Eye (tissue), 1 donor: ENCODE measurements around the gene TENM4.

Source experiments
- DNase-seq: peaks from one replicate; pipeline ENCODE4 v3.0.0-alpha.2; 2015

TENM4 gene

DNA sequence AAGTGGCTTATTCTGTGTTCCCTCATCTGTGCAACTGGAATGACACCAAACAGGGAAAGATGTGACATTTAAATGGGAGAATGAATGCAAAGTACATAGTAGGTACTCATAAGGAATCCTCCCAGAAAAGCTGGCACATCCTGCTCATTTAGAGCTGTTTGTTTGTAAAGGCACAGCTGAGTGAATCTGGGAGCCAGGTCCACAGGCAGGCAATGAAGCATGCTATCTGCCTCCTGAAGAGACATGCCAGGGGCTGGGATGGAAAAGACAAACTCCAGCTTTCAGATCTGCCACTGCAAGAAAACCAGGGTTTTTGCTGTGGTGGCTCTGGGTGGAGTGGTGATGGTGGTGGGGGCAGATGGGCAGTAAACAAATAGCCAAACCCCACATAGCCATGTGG, 150.1 kb downstream of the TENM4 start:
- no peak for DNase-seq

DNA sequence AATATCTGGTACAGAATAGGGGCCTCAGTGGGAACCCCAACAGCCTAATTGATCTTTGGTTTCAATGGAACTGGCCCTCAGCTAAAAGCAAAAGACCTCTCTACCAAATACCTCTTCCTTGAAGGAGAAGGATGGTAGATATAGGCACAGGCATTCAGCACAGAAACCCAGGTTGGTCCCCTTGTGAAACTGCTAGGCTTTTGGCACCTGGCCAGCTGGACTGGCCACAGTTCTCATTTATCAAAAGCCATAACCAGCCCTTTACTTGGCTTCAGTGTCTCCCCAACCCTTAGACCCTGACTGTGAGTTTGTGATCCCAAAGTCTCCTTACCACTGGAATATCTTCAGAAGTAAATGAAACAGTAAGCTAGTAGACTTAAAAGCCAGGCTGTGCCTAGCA, 152.9 kb downstream of the TENM4 start:
- DNase-seq: no peak

DNA sequence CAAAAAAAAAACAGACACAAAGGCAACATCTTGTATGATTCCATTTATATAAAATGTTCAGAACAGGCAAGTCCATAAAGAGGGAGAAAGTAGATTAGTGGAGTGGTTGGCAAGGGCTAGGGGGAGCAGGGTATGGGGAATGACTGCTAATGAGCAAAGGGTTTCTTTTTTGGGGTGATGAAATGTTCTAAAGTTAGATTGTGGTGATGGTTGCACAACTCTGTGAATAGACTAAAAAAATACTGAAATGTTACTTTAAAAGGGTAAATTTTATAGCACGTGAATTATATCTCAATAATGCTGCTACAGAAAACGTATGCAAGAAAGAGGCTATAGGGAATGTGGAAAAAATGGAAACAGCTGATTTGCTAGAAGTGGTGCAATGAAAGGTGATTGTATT, 155.1 kb downstream of the TENM4 start:
- DNase-seq: no peak

DNA sequence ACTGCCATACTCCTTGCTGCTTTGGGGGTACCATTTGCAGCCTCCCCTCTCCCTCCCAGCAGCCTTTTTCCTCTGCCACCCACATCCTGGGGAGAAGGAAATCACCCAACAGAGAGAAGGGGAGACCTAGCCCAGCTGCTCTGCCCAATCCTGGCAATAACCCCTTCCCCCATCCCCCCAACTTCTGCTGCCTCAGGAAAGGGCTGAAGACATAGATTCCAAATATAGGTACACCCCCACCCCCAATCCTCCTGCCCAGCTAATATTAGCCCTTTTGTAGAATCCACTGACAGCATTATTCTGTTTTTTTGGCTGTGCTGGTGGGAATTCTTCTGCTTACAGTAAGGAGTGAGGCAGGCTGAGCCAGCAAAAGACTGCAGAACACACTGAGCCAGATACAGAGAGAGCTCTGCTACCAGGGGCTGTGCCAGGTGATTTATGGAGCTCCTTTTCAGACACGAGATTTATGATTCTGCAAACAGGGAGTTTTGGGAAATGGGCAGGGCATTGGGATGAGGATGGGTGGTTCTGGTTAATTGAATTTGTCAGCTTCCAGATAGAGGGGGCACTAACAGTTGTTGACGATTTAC, 164.0 kb downstream of the TENM4 start:
- no peak for DNase-seq

DNA sequence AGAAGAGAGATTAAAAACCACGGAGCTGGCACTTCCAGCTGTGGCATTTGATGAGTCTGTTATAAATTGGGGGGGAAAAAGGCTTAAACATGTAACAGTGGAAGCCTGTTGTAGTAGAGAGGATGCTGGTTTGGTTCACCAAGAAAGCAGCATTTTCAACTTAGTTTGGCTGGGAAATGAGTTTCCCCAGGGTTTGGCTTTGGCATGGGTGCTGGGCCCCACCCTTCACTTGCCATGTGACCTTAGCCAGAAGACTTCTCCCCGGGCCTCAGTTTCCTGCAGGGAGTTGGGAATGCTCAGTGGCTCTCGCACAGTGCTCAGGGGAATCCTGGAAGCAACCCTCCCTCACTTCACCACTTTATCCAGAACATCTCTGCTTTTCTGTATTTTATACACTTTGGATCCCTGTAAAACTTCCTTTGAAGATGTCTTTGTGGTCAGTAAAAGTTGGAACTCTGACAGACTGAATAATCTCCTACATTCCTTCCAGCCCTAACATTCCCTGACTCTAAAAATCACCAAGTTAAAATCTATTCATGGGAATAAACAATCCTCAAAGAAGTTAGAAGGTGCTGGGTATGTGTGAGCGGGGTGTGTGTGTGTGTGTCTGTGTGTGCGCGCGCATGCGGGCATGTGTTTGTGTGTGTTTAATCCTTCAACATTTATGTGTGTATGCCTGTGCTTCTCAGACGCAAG, 166.0 kb downstream of the TENM4 start:
- no peak for DNase-seq

DNA sequence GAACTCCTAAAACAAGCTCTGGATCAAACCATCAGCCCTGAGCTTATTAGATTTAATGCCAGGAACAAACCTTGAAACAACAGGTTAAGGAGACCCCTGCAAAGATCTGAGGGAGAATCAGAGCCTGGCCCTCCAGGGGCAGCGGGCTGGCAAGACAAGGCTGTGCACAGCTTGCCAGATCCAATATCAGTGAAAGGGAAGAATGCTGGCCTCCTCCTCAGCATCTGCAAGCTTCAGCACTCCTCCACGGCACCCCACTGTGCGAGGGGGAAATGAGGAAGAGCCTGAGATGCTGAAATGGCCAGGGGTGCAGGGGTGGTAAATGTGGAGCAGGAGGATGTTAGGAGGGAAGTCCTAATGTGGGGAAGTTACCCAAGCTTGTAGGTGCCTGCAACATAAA, 167.0 kb downstream of the TENM4 start:
- DNase-seq: peak; percentile 53

DNA sequence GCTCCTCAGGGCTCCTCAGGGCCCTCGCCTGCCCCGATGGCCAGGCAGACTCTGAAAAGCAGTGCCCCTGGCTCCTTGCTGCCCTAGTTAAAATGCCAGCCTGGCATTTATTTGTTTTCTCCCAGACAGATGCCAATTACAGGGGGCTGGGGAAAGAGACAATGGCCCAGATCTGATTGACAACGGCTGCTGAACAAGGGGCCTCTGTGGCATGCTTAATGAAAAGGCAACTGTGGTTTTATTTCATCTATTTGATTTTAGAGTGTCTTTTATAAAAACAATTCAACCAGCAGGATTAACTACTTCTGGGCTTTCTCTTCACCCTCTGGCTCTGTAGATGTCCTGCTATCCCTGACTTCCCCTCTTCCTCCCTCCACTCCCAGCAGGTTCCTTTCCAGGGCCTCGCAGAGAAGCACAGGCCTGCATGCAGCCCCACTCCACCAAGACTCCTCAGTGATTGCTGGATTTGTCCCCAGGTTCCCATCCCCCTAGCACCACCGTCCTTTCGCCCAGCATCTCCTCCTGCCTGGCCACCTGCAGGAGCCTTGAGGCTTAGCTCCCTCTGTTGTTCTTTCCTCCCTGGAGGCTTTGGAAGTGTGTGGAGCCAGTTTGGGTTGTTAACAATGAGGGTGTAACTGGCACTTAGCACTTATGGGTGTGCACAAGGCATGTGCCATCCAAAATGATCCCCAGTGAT, 171.1 kb downstream of the TENM4 start:
- peak; percentile 43 for DNase-seq

DNA sequence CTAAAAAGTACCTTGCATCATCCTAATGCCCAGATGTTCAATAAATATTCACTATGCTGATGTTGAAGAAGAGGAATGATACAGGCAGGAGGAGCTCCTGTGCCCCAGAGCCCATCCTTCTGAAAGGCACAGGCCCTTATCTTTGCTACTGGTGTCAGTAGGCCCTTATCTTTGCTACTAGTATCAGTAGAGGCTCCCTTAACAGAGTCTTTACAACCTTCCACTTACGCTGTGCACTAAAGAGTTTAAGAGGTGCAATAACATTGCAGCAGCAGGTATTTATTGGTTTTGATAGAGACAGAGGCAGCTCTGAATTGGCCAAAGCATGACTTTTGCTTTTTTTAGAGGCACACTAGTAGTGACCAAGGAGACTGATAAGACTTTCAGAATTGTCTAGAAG, 174.4 kb downstream of the TENM4 start:
- DNase-seq: no peak

DNA sequence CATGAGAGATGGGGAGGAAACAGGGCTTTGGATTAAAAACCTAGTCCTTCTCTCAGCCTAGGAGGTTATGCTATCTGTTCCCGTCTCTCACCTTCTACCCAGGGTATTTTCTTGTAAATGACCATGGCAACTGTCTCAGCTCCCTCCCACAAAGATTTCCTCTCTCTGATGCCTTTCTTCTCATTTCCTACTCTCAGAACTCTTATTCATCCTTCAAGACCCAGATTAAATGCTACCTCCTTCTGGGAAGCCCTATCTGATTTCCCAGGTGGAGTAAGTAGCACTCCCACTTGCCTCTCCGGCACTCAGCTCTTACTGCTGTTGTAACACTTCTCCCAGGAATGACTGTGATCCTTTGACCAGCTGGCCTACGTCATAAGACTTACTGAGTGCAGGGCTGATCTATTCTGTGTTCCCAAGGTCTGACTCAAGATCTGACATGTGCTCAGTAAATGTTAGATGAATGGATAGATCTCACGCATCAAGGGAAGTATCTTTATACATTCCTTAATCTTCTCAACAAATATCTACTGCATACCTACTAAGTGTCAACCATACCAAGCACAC, 175.0 kb downstream of the TENM4 start:
- no peak for DNase-seq

DNA sequence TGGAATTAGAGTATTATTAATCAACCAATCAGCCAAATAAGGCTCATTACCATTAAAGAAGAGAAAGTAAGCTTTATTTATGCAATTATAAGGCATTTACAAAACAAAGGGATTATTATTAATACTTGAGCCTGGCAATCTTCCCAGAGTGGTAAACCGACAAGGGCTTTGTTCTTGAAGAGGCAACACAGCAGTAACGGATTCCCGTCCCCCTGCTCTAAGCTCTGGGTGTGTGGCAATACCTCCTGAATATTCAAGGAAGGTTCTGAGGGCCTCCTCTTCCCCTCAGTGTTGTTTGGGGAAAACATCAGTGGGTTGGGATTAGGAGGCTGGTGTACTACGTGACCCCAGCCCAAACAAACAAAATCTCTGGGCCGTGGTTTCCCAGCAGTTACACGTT, 176.5 kb downstream of the TENM4 start:
- DNase-seq: no peak

DNA sequence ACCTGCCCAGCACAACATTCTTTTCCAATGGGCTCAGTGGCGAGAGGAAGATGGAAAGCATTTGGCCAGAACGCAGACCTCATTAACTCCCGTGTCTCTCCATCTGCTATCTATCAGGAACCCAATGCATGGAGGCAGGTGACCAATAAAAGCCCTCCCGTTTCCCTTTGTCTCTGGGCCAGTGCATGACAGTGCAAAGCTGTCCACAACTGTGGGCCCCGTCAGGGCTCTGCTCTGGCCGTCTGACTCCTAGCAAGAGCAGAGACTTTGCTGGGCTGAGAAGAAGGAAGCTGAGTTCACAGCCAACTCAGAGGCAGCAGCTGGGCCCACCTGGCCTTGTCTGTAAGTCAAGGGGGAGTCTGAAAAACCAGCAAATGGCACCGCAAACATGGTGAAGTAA, 177.8 kb downstream of the TENM4 start:
- DNase-seq: peak; percentile 59

DNA sequence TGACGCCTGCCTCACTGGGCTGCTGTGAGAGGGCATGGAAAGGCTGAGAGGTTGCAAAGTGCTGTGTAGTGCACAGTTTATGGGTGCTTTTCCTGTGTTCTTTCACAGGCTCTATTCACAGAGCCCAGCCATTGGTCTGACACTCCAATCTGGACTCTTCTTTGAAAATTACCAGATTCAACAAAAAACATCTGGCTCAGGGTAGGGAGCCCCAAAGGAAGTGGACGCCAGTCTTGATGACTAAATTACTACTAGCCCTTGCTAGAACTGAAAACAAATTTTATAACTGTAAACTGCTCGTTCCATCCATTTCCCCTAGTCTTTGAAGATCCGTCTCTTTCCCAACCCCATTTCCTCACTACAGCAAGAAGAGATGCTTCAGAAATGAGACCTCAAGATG, 178.6 kb downstream of the TENM4 start:
- DNase-seq: no peak

DNA sequence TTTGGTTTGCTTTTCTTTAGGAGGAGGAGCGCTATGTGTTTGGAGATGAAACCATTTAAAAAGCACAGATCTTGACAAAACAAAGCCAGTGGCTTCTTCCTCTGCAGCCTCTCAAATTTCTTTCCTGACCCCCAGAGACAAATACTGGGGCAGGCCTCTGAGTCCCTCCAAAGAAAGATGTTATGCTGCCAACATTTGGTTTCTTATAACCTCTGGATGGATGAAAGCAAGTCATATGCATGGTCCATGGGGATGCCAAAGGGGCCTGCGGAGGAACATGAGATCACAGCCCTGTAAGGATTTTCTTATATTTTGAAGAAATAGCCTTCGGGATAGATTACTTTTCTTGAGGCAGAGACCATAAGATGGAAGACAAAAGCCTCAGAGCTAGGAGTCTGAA, 179.1 kb downstream of the TENM4 start:
- DNase-seq: no peak

DNA sequence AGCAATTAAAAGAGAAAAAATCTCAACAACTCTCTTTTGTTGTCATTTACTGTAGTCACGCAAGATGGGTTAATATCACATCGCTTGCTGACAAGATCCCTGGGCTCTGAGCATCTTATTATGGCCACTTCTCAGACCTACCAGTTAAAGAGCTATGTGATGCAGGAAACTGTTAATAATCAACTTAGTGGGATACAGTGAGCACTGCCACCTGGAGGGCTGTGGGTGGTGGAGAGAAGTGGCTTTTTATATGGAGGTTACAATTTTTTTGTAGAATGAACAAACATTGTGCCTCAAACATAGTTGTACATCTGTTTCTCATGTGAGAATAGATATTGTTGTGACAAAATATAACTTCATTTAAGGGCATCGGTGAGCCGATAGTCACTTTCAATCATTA, 181.0 kb downstream of the TENM4 start:
- DNase-seq: no peak

DNA sequence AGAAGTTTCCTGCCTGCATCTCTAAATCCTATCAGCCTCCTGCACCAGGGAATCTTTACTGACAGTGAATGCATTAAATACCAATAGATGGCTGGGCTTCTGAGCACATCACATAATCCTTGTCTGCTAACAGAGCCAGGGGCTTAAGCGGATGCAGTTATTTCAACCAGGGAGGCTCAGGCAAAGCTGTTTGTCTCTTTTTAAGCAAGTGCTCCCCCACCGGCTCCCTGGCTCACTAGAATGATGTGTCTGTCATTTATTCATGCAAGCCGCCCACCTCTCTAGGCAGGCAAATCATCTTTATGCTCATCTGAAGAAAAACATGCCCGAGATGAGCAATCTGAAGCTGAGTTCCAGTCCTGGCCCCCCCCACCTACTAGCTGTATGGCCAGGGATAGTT, 182.3 kb downstream of the TENM4 start:
- no peak for DNase-seq

DNA sequence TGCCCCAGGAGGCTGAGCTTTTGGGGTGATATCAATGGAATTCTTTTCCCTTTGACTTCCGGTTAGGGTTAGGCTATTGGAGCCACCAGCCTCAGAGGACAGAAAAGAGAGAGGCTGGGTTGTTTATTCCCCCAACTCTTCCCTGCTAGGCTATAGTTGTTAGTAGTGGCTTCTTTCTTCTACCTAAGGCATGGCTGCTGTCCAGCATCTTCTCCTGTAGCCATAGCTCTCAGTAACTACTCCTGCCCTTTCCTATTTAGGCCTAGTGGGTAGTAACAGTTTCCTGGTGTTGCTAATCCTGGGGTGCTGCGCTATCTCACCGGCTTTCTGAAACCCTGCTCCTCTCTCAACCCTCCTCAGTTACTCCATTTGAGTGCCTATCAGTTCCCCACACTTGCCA, 184.9 kb downstream of the TENM4 start:
- DNase-seq: no peak

DNA sequence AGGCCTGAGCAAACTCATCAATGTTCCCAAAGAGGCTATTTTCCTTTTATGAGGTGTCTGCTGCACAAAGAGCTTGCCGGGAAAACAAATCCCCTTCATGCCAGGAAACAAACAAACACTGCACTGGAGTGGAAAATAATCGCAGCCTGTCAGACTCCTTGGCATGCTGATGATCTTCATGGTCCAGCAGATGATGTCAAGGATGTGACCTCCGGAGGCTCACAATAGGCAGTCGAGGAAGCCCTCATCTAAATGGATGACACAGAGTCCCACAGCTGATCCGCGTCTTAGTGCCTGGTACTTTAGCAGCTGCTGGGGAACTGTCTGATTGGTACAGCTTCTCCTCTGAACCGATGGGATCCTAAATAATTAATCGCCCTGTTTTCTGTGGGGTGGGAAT, 187.6 kb downstream of the TENM4 start:
- peak; percentile 89 for DNase-seq

DNA sequence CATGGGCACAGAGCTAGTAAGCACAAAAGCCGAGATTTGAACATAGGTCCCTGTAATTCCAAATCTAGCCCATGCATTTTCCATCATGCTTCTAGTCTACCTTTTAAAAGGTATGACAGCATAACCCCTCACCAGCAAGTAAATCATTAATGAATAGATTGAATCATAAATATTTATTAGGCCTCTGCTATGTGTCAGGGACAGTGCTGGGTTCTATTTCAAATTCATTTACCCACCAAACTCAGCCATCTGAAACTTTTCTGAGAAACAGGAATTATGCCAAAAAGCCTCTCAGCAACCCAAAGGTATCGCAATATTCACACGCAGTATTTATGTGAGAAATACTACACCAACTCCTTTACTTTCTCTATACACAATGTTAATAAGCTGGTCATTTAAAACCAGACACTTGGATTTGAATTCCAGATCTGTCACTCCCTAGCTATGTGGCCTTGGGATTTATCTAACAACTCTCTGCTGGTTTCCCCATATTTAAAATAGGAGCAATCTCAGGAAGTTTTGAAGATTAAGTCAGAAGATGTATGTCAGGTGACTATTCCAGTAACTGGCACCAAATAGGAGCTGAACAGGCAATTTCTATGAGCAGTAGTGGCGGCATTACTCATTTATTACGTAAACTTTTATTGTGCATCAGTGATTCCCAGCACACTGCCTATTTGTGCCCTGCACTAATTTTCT, 191.4 kb downstream of the TENM4 start:
- DNase-seq: no peak

DNA sequence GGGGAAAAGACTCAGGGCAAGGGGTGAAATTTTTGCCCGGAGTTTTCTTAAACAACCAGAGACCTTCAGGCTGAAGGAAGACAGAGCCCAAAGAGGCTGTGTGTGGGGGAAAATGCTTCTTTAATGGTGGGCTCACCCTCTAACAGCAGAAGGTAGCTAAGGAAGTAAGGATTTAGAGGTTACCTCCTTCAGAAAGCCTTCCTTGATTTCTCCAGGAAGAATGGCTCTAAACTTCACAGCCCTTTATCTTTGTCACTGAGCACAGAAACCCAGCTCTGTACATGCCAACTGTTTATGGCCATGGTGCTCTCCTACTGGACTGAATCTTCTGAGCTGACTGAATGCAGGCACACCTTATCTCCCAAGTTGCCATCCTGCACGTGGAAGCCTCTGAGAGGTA, 196.0 kb downstream of the TENM4 start:
- no peak for DNase-seq

DNA sequence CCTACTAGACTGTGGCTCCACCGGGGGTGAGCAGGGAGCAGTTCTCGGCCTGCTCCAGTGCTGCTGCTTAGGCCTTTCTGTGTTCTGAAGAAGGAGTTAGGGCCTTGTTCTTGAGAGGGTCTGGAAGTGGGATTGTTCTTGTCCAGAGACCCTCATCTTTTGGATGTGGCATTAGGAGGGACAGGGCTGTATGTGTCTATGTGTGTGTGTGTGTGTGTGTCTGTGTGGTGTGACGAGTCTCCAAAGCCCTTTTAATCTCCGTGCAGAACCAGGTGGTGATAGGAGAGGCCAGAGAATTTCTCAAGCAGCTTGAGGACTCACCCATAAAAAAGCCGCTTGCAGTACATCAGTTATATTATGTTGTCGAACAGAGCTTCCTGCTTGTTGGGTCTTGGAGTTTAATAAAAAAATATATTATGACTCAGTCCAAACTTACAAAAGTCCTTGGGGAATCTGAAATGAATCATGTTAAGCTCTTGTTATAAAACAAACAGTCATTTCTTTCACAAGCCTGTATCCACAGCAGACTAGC, 196.5 kb downstream of the TENM4 start:
- no peak for DNase-seq

DNA sequence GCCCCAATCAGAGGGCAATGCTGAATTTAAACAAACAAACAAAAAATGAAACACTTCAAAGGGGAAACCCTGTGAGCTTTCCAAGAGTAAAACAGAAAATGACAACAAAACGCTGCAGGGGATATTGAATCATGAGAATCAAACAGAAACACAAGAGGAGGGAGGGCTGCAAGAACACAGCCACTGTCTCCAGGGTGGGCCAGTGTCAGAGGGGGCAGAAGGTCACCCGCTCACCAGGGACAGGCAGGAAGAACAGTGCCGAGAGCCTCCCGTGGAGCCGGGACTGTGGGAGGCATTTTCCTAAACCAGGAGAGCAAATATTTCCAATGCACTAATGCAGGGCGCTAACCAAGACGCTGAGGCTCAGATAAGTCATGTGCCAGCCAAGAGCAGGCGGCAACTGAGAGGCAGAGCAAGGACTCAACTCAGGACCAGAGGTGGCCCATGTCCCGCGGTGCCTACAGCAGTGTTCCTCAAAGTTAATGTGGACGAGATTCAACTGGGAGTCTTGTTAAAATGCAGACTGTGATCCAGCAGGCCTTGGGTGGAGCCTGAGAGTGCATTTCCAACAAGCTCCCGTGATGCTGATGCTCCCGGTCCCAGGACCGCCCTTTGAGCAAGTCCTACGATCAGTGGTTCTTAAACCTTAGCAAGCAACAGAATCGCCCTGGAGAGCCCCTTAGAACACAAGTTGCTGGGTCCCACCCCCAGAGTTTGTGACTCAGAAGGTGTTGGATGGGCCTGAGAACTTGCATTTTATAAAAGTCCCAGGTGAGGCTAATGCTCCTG, 197.2 kb downstream of the TENM4 start:
- peak; percentile 51 for DNase-seq

DNA sequence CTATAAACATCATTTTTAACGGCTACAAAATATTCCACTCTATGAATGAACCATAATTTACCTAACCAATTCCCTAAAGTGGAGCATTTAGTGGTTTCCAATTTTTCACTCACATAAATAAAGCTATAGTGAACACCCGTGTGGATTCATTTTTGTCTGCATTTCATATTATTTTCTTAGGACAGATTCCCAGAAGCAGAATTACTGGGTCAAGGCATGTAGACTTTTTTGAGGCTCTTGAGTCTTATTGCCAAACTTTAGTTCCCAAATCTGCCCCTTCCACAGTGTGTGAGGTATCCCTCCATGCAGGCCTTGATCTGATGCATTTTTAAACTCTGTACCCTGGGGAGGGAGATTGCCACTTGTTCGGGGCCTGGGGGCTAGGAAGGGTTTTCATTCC, 198.2 kb downstream of the TENM4 start:
- no peak for DNase-seq
